NCI-H526 (cell line): Measurements from ENCODE around the gene ANKRD34B.
"Not testable (repeated sequence)": the region's sequence is repeated elsewhere in the genome, so short reads cannot be mapped to it uniquely, and the experiment has no call there.

ENCODE experiments used
- DNase-seq, 2 experiments: peaks; one replicate each; lab custom pipeline; 2025; lab: John Stamatoyannopoulos, UW

ANKRD34B gene

GRCh38 chr5:80569961-80570786 lies at the start of gene ANKRD34B:
TSS of gene ANKRD34B (minus strand) at chr5:80570280. CDS start at chr5:80560019, 10,261 bp downstream.
- DNase-seq = peak in 1 of 2 experiments; percentile 57

GRCh38 chr5:80619086-80619485 lies 49.0 kb upstream of the ANKRD34B start:
- no peak for DNase-seq

DNA sequence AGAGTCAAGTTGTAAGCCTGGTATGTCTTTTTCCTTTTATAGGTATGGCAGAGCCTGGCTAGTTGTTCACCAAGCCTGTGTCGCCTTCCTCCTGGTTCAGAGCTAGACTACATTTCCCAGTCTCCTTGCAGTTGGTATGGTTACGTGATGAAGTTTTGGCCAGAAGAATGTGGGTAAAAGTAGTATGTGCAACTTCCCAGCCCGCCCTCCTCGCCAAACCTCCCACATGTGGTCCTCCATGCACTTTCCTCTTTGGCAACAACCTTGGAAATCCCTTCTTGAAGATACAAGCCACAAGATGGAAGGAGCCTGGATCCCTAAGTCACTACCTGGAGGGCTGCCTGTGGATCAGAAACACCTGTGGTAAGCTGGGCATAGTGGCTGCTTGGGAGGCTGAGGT lies 48.4 kb upstream of the ANKRD34B start:
- no peak for DNase-seq

DNA sequence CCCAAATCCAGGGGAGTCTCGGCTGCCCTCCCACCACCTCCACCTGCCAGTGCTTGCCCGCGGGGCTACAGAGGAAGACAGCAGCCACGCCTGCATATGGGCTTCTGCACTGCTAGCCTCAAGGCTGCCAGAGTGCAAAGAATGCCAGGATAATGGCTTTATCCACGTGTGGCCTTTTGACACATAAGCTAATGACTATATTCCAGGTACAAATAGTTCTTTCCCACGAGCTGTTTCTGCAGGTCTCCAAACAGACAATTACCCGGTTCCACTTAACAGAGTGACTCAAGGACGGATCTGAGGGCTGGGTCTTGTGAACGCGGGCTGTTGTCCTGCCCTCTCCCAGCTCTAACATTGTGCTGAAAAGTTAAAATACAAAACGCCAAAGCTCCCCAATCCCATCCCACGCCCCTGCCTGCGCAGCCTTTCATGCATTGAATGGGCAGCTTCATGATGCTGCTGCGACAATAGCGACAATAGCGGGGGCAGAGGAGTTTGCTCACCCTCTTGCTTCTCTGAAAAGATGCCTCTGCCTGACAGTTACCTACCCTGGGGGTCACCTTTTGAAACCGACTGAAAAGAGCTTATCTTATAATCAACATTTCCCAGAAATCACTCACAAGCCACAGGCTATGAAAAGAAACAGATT lies 45.3 kb upstream of the ANKRD34B start:
- DNase-seq = no peak

- DNase-seq = no peak
Observed at GRCh38 chr5:80609692-80610091, 39.6 kb upstream of the ANKRD34B start.

- no peak for DNase-seq
Observed at GRCh38 chr5:80608731-80609130, 38.7 kb upstream of the ANKRD34B start.

- DNase-seq = no peak
Observed at GRCh38 chr5:80607832-80608231, 37.8 kb upstream of the ANKRD34B start.

GRCh38 chr5:80607343-80607742 lies 37.3 kb upstream of the ANKRD34B start:
- no peak for DNase-seq

GRCh38 chr5:80600943-80601693 lies 31.0 kb upstream of the ANKRD34B start:
- DNase-seq = no peak

- no peak for DNase-seq
Observed at GRCh38 chr5:80597500-80597899, 27.4 kb upstream of the ANKRD34B start.

GRCh38 chr5:80594810-80595209 lies 24.7 kb upstream of the ANKRD34B start:
- DNase-seq = no peak

DNA sequence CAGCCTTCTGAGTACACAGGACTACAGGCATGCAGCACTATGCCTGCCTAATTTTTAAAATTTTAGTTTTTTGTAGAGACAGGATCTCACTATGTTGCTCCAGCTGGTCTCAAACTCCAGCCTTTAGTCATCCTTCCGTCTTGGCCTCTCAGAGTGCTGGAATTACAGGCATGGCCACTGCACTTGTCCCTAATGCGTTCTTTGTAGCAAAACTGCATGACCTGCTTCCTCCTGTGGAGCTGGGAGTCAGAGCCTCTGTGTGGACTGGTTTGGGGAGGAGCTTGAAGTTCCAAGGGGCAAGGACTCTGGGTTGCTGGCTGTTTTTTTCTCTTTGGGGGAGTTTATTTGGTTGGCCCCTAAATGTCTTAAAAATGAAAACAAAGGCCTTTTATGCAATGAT lies 22.7 kb upstream of the ANKRD34B start:
- DNase-seq = no peak

DNA sequence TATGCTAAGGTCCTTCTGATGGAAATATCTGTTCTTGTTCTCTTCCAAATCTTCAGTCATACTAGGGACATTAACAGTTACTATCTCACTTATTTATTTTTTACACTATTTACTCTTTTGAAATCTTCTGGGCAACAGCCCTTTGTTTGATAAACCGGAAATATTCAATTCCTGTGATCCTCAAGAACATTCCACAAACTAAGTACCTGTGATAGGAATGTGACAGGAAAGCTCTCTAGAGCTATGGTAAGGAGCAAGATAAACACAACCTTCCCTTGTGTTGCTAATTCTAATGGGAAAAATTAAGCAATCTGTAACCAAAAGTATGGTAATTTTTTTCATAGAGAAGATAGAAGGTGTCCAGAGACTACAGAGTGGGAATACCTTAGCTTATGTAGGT lies 22.0 kb upstream of the ANKRD34B start:
- no peak for DNase-seq

- no peak for DNase-seq
Observed at GRCh38 chr5:80591352-80591751, 21.3 kb upstream of the ANKRD34B start.

- DNase-seq = no peak
Observed at GRCh38 chr5:80590766-80591165, 20.7 kb upstream of the ANKRD34B start.

GRCh38 chr5:80588858-80589540 lies 18.9 kb upstream of the ANKRD34B start:
- DNase-seq = no peak

GRCh38 chr5:80584770-80585169 lies 14.7 kb upstream of the ANKRD34B start:
- DNase-seq = no peak

DNA sequence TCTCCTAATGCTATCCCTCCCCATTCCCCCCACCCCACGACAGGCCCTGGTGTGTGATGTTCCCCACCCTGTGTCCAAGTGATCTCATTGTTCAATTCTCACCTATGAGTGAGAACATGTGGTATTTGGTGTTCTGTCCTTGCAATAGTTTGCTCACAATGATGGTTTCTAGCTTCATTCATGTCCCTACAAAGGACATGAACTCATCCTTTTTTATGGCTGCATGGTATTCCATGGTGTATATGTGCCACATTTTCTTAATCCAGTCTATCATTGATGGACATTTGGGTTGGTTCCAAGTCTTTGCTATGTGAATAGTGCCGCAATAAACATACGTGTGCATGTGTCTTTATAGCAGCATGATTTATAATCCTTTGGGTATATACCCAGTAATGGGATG lies 10.2 kb upstream of the ANKRD34B start:
- not testable (repeated sequence) for DNase-seq

DNA sequence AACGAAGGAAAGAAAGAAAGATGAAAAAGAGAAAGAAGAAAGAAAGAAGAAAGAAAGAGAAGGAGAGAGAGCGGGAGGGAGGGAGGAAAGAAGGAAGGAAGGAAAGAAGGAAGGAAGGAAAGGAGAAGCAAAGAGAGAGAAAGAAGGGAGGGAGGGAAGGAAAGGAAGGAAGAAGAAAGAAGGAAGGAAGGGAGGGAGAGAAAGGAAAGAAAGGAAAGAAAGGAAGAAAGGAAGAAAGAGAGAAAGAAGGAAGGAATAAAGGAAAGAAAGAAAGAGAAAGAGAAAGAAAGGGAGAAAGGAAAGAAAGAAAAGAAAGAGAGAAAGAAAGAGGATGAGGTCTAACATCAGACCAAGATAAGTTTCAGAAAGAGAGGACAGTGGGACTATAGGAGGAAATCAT lies 9.0 kb upstream of the ANKRD34B start:
- no peak for DNase-seq

DNA sequence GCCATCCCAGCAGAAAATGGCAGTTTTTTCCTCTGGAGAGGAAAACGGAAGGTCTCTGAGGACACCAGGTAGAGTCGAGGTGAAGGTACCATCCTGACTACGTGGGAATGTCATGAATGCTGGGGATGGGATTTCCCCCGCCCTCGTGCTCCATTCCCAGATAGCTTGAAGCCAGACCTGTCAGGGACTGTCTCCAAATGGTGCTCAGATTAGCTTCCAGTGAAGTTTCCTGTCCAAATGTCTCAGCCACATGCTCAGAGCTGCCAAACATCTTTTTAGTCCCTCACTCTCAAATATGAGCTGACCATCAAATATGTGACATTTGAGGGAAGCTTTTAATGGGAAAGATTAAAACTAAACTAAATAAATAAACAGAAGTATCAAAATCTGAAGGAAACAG lies 7.6 kb upstream of the ANKRD34B start:
- DNase-seq = no peak

GRCh38 chr5:80576383-80576782 lies 6.3 kb upstream of the ANKRD34B start:
- DNase-seq = no peak

DNA sequence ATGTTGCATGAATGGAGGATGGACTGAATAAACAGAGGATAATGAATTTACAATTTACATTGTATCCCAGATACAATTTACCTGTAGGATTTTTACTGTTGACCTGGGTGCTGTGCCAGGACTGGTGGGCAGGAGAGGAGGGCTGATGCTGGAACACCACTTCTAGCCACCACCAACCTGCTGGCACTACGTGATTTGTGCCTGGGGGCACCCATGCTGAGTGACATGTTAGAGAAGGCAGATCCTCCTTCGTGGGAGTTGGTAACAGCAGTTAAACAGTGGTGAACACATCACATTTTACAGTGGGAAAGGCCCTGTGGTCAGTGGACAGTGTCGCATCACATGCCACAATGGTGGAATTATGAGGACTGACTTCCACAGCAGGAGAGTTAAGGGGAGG lies 3.0 kb upstream of the ANKRD34B start:
- no peak for DNase-seq
